NCI-H524 (cell line): ENCODE measurements around the gene CHSY3.
"Not testable (repeated sequence)": the region's sequence is repeated elsewhere in the genome, so short reads cannot be mapped to it uniquely, and the experiment has no call there.

Source experiments
- DNase-seq, 2 experiments: peaks; one replicate each; lab custom pipeline; 2025; lab: John Stamatoyannopoulos, UW

CHSY3 gene

GRCh38 chr5:130164966-130165365 lies 260.7 kb downstream of the CHSY3 start:
- DNase-seq: peak in 1 of 2 experiments; percentile 1

GRCh38 chr5:130166839-130167490 lies 262.7 kb downstream of the CHSY3 start:
- no peak for DNase-seq

DNA sequence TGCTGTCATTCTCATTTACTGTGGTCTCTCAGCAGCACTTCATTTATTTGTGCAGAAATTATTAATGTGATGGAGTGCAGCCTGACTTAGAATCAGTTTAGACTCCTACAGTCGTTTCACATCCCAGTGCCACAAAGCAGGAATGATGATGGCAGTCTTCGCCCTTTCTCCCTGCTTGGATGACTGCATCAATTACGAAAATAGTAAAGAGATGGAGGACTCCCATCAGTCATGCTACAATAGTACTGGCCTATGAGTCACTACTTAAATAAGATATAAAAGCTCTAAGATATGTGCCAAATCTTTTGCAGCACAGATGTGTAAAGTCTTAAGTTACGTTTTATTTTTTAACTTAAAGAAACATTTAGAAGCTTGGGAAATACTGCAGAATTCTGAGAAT lies 263.9 kb downstream of the CHSY3 start:
- DNase-seq: no peak

DNA sequence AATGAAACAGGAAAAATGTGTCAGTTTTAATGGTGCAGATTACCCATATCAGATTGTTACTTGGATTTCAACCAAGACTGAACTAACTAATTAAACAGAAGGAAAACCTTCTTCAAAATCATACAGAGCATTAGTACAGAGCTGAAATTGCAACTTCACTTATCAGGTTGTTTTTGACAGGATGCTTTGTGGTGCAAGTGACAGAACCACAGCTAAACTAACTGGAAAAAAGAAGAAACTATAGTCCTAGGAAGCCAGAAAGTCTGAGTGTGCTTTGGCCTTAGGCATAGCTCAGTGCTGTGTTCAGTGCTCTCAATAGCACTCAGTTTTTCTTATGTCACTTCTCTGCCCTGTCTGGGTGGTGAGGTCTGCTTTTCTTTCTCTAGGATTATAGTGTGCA lies 267.4 kb downstream of the CHSY3 start:
- no peak for DNase-seq

DNA sequence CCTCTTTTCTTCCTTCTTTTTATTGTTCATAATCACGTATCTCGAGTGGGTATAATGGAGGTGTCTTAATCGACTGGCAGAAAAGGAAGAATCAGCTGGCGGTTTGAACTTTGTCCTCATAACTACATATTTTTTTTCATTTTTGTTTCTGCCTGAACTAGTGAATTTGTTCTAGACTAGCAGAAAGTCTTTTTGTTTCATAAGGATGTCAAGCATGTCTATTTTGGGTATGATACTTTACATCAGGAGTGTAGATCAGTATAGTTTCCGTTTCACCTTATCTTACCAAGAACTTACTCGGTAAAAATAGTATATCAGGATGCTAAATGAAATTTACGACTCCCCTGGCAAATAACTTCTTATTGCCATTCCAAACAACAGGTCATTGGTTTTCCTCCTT lies 278.9 kb downstream of the CHSY3 start:
- DNase-seq: no peak

DNA sequence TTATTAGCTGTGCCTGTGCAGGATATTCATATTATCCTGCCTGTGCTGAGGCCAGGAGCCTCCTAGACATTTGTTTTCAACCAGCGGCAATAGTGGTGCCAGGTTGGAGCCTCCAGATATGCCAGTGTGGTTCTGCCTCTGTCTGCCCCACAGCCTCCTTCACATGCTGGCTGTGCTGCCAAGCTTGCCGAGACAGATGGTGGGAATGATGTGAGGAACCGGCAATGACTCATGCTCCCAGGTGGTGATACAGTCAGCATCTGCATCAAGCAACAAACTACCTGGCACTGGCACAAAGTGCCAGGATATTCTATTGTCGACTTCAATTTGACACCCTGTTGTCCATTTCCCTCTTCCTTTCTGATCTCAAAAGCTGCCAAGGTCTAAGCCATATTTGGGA lies 285.7 kb downstream of the CHSY3 start:
- peak in 1 of 2 experiments; percentile 30 for DNase-seq

DNA sequence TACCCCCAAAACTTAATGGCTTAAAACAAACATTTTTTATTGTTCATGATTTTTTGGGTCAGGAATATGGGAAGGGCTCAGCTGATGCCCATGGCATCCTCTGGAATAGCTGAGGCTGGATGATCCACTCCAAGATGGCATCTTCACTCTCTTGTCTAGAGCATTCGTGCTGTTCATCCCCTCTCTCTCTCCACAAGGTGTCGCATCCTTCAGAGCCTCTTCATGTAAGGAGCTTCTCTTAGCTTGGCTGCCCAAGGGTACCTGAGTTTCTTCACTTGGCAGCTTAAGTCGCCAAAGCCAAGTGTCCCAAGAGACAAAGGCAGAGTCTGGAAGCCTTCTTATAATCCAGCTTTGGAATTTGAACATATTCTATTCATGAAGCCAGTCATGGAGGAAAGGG lies 294.7 kb downstream of the CHSY3 start:
- DNase-seq: peak; percentile 12 to 55

DNA sequence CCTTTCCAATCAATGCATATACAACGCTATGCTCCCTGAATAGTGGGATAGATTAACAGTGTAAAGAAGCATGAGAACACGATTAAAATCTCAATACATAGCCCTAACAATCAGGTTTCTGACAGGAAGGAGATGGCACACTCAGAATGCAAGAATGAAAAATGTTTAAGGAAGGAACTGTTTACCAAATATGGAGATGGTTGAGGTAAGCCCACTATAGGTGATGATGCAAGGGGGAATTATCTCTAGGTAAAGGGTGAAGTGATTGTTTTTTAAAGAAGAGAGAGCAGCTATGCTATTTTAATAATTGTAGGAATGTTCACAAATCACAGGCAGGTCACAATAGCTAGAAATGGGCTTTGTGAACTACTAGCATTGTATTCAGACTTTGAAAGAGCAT lies 302.4 kb downstream of the CHSY3 start:
- no peak for DNase-seq

DNA sequence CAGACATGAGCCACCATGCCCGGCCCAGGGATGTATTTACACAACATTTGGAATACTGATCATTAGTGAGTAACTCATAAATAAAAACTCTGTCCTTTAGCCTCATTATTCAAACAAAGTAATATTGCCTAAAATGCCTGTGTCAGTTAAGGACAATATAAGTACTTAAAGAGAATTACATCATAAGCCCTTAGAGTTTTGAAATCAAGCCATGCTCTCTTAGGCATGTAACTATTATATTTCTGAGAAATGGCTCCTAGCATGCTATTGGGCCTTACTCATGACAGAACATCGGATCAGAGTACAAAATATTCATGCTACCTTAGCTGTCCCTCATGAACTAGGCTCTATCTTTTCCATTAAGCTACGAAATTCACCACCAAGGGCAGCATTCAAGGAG lies 309.3 kb downstream of the CHSY3 start:
- no peak for DNase-seq

DNA sequence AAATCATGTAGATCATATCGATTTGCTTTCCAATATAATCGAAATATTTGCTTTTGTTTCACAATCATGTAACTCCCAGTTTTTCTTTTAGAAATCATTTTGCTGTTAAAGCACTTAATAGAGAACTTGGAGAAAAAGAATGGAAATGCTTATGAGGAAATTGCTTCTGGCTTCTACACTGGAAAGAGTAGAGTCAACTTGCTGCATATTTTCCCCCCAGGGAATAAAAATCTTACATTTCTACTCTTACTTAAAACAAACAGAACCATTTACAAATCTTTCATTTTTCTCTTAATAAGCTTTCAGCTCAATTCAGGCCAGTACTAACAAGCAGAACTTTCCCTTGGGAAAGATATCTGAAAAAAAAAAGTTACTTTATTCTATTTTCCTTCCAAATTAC lies 312.0 kb downstream of the CHSY3 start:
- DNase-seq: no peak

DNA sequence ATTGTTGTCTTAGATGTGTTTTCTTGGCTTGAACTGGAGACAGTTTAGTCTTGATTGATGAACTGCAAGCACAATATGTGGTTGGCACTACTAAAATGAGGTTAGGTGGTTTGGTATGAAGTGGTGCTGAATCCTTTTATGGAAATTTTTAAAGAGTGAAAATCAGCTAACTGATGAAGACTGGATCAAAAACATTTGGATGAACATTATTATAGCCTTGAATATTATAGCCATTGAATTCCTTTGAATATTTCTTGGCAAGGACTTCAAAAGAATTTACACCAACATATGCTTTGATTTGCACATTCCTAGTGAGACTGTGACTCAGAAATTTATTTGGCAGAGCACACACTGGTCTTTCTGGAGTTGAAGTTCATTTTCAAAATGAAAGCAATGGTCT lies 318.3 kb downstream of the CHSY3 start:
- no peak for DNase-seq

DNA sequence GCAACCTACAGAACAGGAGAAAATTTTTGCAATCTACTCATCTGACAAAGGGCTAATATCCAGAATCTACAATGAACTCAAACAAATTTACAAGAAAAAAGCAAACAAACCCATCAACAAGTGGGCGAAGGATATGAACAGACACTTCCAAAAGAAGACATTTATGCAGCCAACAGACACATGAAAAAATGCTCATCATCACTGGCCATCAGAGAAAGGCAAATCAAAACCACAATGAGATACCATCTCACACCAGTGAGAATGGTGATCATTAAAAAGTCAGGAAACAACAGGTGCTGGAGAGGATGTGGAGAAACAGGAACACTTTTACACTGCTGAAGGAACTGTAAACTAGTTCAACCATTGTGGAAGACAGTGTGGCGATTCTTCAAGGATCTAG lies 322.3 kb downstream of the CHSY3 start:
- DNase-seq: not testable (repeated sequence)

GRCh38 chr5:130227699-130228098 lies 323.4 kb downstream of the CHSY3 start:
- DNase-seq: no peak

DNA sequence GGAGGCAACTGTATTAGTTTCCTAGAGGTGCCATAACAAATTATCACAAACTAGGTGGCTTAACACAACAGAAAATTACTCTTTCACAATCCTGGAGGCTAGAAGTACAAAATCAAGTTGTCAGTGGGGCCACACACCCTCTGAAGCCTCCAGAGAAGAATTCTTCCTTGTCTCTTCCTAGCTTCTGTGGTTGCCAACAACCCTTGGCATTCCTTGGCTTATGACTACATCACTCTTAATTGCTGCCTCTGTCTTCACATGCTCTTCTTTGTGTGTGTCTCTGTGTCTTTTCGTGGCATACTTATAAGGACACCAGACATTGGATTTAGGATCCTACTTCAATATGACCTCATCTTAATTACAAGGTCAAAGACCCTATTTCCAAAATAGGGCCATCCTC lies 327.5 kb downstream of the CHSY3 start:
- no peak for DNase-seq

- DNase-seq: no peak
Observed at GRCh38 chr5:130234816-130235215, 330.6 kb downstream of the CHSY3 start.
